ENCODE results near the gene SLC25A33.

DNA sequence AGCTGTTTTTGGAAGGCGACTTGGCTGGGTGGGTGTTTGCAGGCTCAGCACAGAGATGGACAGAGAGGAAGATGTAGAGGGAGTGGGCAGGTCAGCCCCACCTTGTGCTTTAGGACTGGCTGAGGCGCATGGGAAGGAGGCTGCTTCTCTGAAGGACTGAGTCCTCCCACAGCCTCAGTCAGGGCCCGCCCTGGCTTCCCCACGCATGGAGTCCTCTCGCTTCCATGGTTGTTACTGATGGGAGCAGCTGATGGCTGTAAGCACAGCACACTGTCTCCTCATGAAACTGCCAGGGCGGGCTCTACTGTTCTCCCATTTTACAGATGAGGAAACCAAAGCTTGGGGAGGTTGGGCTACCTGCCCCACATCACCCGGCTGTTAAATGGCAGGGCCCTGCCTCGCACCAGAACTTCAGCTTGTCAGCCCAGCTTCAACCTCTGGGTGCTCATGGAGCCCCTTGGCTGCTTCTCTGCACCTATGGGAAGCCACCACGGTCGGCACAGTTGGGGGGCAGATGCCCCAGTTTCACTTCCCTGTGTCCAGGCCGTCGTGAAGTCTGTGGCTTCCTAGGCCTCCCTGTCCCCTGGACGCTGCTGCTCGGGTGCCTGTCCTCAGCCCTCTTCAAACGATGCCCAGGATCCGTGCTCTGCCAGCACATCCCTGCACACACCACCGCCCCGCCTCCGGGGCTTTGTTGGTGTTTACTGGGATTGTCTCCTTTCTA, 51.8 kb downstream of the SLC25A33 start:
- TF ChIP-seq POLR2A (IDR thresholded peaks at IDR 0.05): no peak
- TF ChIP-seq, protein P1, sequence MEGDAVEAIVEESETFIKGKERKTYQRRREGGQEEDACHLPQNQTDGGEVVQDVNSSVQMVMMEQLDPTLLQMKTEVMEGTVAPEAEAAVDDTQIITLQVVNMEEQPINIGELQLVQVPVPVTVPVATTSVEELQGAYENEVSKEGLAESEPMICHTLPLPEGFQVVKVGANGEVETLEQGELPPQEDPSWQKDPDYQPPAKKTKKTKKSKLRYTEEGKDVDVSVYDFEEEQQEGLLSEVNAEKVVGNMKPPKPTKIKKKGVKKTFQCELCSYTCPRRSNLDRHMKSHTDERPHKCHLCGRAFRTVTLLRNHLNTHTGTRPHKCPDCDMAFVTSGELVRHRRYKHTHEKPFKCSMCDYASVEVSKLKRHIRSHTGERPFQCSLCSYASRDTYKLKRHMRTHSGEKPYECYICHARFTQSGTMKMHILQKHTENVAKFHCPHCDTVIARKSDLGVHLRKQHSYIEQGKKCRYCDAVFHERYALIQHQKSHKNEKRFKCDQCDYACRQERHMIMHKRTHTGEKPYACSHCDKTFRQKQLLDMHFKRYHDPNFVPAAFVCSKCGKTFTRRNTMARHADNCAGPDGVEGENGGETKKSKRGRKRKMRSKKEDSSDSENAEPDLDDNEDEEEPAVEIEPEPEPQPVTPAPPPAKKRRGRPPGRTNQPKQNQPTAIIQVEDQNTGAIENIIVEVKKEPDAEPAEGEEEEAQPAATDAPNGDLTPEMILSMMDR (IDR thresholded peaks at IDR 0.05): no peak

Measured in Peyer's patch (tissue), 4 donors.